Gastrocnemius medialis (tissue), 4 donors: Measurements from ENCODE around the gene TRIM66. TPM values are rescaled to one million over a fixed set of nuclear protein-coding genes. Genes with fewer than 3 reads are reported as not detected.

Source experiments
- ATAC-seq, 2 donors: fragments of 150-250 bp; one replicate each; pipeline ENCODE4 v1.9.1; 2016
- DNase-seq, 2 donors: peaks; one replicate each; pipeline ENCODE4 v3.0.0-alpha.2; 2019
- H3K27ac ChIP-seq, 4 donors: fragments of 200-600 bp; sonication (generic); 1 replicate in 1 of 4; 2 replicates in 3 of 4; pipeline ENCODE4 v1.5.1; 2016 to 2018; ENCODE audit warnings: mild to moderate bottlenecking in 2 of 4, moderate library complexity in 1 of 4
- H3K27me3 ChIP-seq, 3 donors: fragments of 200-600 bp; sonication (generic) in 2 of 3; 1 replicate in 1 of 3; 2 replicates in 2 of 3; pipeline versions ENCODE4 v1.5.1 to v1.6.0; 2016 to 2019; ENCODE audit warnings: mild to moderate bottlenecking in 1 of 3, moderate library complexity in 1 of 3
- H3K36me3 ChIP-seq, 2 donors: fragments of 200-600 bp; sonication (generic) in 1 of 2; one replicate each; pipeline ENCODE4 v1.5.1; 2017 to 2018
- H3K4me1 ChIP-seq, 2 donors: fragments of 200-600 bp; sonication (generic) in 1 of 2; one replicate each; pipeline ENCODE4 v1.5.1; 2016 to 2017; ENCODE audit warnings: mild to moderate bottlenecking in 2 of 2
- H3K4me3 ChIP-seq, 4 donors: fragments of 200-600 bp; sonication (generic) in 3 of 4; 1 replicate in 1 of 4; 2 replicates in 3 of 4; pipeline ENCODE4 v1.5.1; 2016 to 2019; ENCODE audit warnings: mild to moderate bottlenecking in 2 of 4
- H3K9me3 ChIP-seq, 3 donors: fragments of 200-600 bp; sonication (generic) in 2 of 3; 1 replicate in 1 of 3; 2 replicates in 2 of 3; pipeline ENCODE4 v1.5.1; 2016 to 2019
- POLR2A ChIP-seq, 2 donors: fragments of 450-650 bp; IDR thresholded peaks; one replicate each; pipeline ENCODE4 v1.6.1; 2017; ENCODE audit warnings: antibody characterized with exemption in 2 of 2, mild to moderate bottlenecking in 2 of 2, moderate library complexity in 2 of 2
- in situ Hi-C, 4 donors: fragments of 200-750 bp; cut with MboI; loops; one replicate each; pipeline versions ENCODE4 v1.15.0 to v1.8.0; 2017; ENCODE audit warnings: low sequenced_read_pairs in 4 of 4
- intact Hi-C: fragments of 100-400 bp; cut with DNase I; formaldehyde crosslinking; loops from one replicate; pipeline ENCODE4 v1.15.1; 2023; ENCODE audit warnings: low total_unique reads
- total RNA-seq, 4 donors: library from RNA; depleted of rRNA; stranded (reverse); fragments of >200 nt; gene quantifications; one replicate each; pipeline versions ENCODE4 v1.1.0 to v1.2.3, GENCODE V29; 2016
- TF ChIP-seq, protein P1 (sequence below), 5 experiments: fragments of 450-650 bp in 3 of 5; fragments of 200-600 bp in 2 of 5; sonication (generic) in 2 of 5; IDR thresholded peaks in 4 of 5; conservative IDR thresholded peaks in 1 of 5; 1 replicate in 4 of 5; 2 replicates in 1 of 5; pipeline ENCODE4 v1.5.1; 2016 to 2019; ENCODE audit warnings: antibody characterized with exemption in 5 of 5, mild to moderate bottlenecking in 3 of 5, moderate library complexity in 3 of 5

The TRIM66 gene
- total RNA-seq, 4 donors from 2014 or later, result 0.55 to 6.5 (median 1.1) TPM

DNA sequence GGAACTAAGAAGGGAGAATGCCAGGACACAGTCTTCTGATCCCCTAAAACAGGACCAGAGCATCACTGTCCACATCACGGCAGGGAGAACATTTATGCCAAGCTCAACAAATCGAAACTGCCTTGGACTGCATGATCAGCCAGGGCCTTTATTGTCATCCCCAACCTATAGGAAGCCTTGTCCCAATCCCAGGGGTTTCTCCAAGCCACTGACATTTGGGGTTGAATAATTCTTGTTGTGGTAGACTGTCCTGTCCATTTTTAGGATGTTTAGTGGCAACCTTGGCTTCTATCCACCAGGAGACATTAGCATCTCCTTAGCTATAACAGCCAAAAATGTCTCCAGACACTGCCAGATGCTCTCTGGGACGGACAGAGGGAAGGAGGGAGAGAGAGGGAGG is 37.3 kb upstream of the TRIM66 start:
- no peak for ATAC-seq
- H3K4me1 ChIP-seq, result peaks cover 57 to 71% of the 10 kb centered on the region in 2 donors
- in situ Hi-C loops (no loop called here), intact Hi-C loops (loop anchor here (5.0 kb wide), 2 partner anchors 37 to 93 kb away; partner anchors contain the start of genes RPL27A and TRIM66)
- H3K4me3 ChIP-seq, result no peak overlapping the region
- no peaks in the 10 kb centered on the region for H3K27me3 ChIP-seq
- no peaks in the 10 kb centered on the region for H3K9me3 ChIP-seq
- H3K36me3 ChIP-seq, result no peaks in the 10 kb centered on the region
- DNase-seq, result no peak
- peak overlapping the region; percentile 69 to 79 (median 76) for H3K27ac ChIP-seq
- TF ChIP-seq, protein P1, sequence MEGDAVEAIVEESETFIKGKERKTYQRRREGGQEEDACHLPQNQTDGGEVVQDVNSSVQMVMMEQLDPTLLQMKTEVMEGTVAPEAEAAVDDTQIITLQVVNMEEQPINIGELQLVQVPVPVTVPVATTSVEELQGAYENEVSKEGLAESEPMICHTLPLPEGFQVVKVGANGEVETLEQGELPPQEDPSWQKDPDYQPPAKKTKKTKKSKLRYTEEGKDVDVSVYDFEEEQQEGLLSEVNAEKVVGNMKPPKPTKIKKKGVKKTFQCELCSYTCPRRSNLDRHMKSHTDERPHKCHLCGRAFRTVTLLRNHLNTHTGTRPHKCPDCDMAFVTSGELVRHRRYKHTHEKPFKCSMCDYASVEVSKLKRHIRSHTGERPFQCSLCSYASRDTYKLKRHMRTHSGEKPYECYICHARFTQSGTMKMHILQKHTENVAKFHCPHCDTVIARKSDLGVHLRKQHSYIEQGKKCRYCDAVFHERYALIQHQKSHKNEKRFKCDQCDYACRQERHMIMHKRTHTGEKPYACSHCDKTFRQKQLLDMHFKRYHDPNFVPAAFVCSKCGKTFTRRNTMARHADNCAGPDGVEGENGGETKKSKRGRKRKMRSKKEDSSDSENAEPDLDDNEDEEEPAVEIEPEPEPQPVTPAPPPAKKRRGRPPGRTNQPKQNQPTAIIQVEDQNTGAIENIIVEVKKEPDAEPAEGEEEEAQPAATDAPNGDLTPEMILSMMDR (IDR thresholded peaks at IDR 0.05 in 4 of 5, conservative IDR thresholded peaks at IDR 0.05 in 1 of 5), result no peak
- no peak for TF ChIP-seq POLR2A (IDR thresholded peaks at IDR 0.05)

DNA sequence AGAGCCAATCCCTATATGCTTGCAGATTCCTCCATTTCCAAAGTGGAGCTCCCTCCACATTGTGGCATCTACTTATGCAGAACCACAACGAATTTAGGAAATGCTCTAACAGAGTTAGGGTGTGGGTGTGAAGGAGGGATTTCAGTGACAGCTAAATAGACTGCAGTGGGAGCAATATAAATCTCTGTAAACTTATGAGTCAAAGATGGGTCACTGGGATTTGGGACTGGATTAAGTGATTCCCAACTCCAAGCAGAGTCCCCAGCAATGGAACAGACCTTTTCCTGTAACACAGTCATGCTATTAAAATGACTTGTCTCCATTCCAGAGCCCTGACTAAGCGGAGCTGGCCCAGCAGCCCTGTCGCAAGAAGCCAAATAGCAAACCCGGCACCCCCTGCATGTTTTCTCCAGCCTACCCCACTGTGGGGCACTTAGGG is 36.8 kb upstream of the TRIM66 start:
- DNase-seq (peak; percentile 57 to 70), ATAC-seq (peak; percentile 86 to 91)
- no peak overlapping the region for H3K4me3 ChIP-seq
- TF ChIP-seq POLR2A (IDR thresholded peaks at IDR 0.05), result no peak
- TF ChIP-seq, protein P1 (IDR thresholded peaks at IDR 0.05 in 4 of 5, conservative IDR thresholded peaks at IDR 0.05 in 1 of 5), result no peak
- H3K9me3 ChIP-seq, result no peaks in the 10 kb centered on the region
- peaks cover 62 to 69% of the 10 kb centered on the region in 2 donors for H3K4me1 ChIP-seq
- in situ Hi-C loops (no loop called here), intact Hi-C loops (loop anchor here (5.0 kb wide), 2 partner anchors 37 to 93 kb away; partner anchors contain the start of genes RPL27A and TRIM66)
- H3K27me3 ChIP-seq, result no peaks in the 10 kb centered on the region
- peak overlapping the region; percentile 69 to 79 (median 76) for H3K27ac ChIP-seq
- H3K36me3 ChIP-seq, result no peaks in the 10 kb centered on the region

GRCh38 chr11:8717876-8718753 is 35.6 kb upstream of the TRIM66 start:
- in situ Hi-C loops, result no loop called here
- peak overlapping the region in 1 of 4 donors; percentile 15 for H3K4me3 ChIP-seq
- no peaks in the 10 kb centered on the region for H3K27me3 ChIP-seq
- no peak for TF ChIP-seq POLR2A (IDR thresholded peaks at IDR 0.05)
- TF ChIP-seq, protein P1 (IDR thresholded peaks at IDR 0.05 in 4 of 5, conservative IDR thresholded peaks at IDR 0.05 in 1 of 5), result no peak
- peak overlapping the region; percentile 69 to 79 (median 76) for H3K27ac ChIP-seq
- DNase-seq (peak; percentile 15 to 61), ATAC-seq (peak; percentile 41 to 58)
- H3K9me3 ChIP-seq, result no peaks in the 10 kb centered on the region
- intact Hi-C loops, result loop anchor here (5.0 kb wide), 2 partner anchors 36 to 94 kb away; partner anchors contain the start of genes RPL27A and TRIM66
- peaks cover 68 to 69% of the 10 kb centered on the region in 2 donors for H3K4me1 ChIP-seq
- no peaks in the 10 kb centered on the region for H3K36me3 ChIP-seq

DNA sequence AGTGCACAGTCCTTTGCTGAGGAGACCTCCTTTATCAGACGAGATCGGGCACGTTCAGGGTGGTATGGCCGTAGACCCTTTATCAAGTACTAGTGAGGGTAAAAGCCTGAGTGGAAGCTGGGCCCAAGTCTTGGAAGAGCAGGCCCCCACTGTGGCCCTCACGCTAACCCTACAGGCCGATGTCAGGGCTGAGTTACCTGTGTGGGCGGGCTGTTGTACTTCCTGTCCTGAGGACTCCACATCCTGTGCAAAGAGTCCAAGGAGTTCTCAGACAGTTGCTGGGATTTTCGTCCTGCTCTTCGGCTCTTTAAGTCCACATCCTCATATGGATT is 35.0 kb upstream of the TRIM66 start:
- no peak for TF ChIP-seq POLR2A (IDR thresholded peaks at IDR 0.05)
- TF ChIP-seq, protein P1 (IDR thresholded peaks at IDR 0.05 in 4 of 5, conservative IDR thresholded peaks at IDR 0.05 in 1 of 5), result no peak
- intact Hi-C loops, result loop anchor here (5.0 kb wide), 2 partner anchors 35 to 95 kb away; partner anchors contain the start of genes RPL27A and TRIM66
- DNase-seq, result no peak
- H3K27me3 ChIP-seq, result no peaks in the 10 kb centered on the region
- H3K36me3 ChIP-seq, result peaks cover 0 to 1% of the 10 kb centered on the region in 2 donors
- H3K9me3 ChIP-seq, result no peaks in the 10 kb centered on the region
- H3K4me3 ChIP-seq, result no peak overlapping the region
- H3K4me1 ChIP-seq, result peaks cover 68 to 69% of the 10 kb centered on the region in 2 donors
- ATAC-seq, result no peak
- in situ Hi-C loops, result no loop called here
- H3K27ac ChIP-seq, result peak overlapping the region; percentile 69 to 79 (median 76)
